NCI-H128 (cell line): Measurements from ENCODE around the gene FAM177B.
"Not testable (repeated sequence)": the region's sequence is repeated elsewhere in the genome, so short reads cannot be mapped to it uniquely, and the experiment has no call there.

Experiments
- DNase-seq: peaks from one replicate; lab custom pipeline; 2025; ENCODE audit not compliant: unreplicated experiment; lab: John Stamatoyannopoulos, UW

Gene FAM177B

DNA sequence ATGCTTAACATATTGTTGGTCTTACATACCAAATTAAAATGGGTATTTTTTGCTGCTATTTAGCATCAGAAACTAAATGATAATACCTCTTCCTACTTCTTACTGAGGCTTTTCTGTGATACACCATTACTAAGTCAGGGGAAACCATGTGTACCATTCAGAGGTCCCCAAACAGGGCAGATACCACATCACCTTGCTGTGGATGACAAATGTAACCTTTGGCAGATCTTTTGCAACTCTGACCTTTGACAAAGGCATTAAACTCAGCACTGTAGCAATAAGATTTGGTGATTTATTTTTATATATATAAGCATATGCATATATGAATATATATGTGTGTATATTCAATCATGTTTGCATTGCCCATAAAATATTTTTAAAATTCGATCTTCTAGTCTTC, 2.9 kb downstream of the FAM177B start:
- DNase-seq: no peak

DNA sequence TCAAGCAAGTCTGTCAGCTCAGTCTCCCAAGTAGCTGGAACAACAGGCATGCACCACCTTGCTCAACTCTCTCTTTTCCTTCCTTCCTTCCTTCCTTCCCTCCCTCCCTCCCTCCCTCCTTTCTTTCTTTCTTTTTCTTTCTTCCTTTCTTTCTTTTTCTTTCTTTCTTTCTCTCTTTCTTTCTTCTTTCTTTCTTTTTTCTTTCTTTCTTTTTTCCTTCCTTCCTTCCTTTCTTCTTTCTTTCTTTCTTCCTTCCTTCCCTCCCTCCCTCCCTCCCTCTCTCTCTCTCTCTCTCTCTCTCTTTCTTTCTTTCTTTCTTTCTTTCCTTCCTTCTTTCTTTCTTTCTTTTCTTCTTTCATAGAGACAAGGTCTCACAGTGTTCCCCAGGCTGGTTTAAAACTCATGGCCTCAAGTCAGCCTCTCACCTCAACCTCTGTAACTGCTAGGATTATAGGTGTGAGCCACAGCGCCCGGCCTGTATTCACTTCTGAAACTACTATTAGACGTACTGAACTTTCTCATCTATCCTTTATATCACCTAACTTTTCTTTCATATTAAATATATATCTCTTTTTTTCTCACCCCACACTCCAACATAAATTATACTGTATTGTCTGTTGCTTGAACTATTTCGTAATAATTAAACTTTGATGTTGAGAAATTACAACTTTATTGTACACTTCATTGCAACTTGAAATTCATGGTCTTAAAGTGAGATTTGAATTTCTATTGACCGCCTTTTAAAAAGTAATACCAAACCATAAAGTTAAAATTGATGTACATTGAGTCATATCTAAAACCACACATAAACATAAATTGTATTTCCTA, 4.8 kb downstream of the FAM177B start:
- not testable (repeated sequence) for DNase-seq

DNA sequence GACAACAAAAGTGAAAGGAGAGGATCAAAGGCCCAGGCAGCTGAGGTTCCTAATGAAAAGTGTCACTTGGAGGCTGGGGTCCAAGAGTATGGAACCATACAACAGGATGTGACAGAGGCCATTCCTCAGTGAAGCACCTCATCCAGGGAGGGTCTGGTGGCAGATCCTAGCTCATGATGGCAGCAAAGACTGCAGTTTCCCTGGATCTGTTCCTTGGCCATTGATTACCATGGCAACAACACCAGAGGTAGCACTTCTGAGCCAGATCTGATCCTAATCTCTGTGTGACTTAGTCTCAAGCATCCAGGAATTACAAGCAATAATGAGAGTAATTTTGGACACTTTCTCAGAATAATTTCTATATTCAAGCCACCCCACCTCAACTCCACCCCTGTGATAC, 12.9 kb downstream of the FAM177B start:
- DNase-seq: no peak

DNA sequence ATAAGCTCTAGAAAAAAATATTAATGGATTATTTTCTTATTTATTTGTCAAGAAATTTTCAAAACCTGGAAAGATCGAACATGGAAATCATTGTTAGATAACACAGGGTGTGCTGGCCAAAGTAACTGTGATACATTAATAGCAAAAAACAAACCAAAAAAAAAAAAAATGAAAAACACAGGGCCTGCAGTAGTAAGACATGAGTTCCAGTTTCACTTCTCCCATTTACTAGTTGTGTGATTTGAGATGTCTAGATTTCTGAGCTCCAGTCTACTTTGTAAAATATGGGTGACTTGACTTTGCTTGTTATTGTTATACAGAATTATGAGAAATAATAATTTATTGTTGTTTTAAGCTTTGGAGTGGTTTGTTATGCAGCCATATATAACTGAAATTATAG, 13.6 kb downstream of the FAM177B start:
- no peak for DNase-seq

DNA sequence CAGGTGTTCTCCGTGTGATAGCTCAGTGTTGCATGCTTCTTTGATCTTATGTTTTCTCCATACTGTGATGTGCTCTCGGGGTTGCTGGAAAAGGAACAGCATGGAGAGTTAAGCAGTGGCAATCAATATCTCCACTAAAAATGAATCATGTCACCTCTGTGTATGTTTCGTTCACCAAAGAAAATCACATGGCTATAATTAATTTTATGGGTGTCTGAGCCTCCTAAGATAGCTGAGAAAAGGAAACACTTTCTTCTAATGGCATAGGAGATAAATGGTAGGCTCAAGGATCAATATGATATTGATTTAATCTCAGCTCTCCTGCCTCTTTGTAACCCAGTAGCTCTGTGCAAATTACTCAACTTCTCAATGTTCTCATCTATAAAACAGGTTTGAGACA, 14.3 kb downstream of the FAM177B start:
- DNase-seq: no peak

DNA sequence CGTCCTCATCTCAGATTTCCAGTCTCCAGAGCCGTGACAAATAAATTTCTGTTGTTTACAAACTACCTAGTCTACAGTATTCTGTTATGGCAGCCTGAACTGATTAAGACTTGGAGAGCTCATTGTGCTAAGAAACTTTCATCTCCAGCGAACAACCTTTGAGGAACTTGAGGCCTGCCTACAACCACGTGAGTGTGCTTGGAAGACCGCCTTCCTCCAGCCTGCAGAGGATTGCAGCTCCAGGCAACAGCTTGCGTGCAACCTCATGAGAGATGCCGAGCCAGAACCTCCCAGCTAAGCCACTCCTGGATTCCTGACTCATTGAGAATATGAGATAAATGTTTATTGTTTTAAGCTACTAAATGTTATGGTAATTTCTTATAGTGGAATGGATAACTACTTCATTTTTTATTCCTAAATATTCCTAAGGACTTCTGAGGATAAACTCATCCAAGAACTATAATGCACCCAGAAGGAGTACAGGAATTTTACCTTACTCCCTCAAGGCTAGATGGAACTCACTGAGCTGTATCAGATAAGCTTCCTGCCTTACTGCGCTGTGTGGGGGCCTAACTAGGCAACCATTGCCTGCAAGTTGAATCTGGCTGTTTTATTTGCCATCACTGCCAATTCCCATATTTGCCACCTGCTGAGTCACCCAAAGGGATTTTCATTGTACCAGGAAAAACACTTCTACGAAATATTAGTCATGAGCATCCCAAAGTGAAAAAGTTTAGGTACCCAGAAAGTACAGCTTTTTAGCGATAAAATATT, 17.6 kb downstream of the FAM177B start:
- no peak for DNase-seq

DNA sequence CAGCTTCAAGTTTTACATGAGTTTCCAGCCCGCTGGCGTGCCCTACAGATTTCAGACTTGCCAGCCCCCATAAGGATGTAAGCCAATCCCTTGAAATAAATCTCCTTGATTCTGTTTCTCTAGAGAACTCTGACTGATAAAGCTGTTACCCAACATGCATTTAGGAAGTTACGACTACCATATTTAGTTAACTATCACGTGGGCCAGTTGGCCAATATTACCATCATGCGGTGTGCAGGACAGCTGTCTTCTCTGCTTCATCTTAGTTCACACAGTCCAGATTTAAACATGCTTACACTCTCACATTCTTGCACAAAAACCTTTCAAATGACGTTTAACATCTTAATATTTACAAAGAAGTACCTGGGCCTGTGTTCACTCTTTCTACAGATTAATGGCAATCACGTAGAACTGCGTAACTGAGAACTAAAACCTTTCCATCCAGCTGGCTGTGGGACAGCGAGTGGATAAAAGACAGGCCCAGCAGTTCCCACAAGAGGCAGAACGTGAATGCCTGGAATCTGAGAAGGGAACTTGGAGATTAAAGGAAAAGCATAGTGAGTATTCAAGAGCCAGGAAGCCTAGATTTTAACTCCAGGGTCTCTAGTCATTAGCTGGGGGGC, 20.8 kb downstream of the FAM177B start:
- DNase-seq: no peak

DNA sequence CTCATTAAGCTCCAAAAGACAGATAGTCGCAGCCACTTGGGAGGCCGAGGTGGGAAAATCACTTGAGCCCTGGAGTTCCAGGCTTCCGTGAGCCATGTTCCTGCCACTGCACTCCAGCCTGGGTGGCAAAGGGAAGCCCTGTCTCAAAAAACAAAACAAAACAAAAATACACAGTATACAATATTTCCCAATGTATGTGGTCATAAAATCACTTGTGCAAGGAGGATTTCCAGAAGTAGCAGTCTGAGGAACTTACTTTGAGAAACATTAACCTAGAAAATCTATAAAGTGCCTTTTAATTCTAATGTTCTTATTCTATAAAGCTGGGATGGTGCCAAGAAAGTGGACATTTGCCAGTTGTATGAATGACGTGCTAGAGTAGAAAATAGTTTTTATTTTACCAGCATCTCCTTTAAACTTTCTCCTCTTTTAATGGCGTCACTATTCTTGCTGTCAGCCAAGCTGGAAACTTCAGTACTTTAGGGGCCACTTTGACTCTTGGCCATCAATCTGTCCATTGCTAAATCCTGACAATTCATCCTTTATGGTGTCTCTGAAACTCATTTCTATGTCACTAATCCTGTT, 22.5 kb downstream of the FAM177B start:
- DNase-seq: no peak

DNA sequence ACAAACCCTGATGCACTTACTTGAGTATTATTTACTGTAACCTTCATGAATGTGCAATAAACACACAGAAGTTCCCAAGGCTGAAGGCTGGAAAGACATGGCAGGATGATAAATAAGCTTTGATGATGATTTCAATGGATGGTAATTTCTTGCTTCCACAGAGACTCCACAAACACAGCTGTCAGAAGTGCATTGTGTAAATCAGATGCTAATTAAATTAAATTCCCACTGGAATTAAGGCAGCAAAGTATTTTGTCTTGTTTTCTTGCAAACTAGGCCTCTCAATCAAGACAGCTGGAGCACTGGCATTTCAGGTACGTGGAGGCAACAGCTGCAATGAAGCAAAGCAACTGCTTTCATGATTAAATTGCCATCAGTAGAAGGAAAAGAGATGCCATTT, 24.1 kb downstream of the FAM177B start:
- DNase-seq: no peak

DNA sequence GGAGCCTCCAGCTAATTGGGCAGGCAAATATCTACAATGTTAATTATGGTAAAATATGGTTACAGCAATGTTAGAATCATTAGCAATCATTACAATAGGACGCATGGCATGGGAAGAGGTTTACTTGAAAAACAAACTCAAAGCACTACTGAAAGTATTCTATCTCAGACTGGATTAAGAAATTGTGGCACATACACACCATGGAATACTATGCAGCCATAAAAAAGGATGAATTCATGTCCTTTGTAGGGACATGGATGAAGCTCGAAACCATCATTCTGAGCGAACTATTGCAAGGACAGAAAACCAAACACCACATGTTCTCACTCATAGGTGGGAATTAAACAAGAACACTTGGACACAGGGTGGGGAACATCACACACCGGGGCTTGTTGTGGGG, 25.2 kb downstream of the FAM177B start:
- DNase-seq: not testable (repeated sequence)

DNA sequence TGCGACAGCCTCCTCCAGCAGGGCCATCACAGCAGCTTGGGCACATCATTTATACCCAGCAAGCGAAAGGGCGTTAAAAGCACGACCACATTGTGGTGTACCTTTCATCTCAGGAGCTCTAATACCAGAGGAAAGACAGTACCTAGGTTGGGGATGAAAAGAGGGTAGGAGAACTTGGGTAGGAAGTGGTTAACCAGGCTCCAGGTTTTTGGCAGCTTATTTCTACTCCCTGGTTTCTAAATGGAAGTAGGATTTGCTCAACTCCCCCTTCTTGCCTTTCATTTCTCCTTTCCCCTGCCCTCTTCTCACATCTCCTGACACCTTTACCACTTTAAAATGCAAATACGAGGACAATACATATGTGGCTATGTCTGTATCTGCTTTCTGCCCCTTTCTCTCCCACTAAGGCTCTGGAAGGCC, 30.2 kb downstream of the FAM177B start:
- DNase-seq: no peak

DNA sequence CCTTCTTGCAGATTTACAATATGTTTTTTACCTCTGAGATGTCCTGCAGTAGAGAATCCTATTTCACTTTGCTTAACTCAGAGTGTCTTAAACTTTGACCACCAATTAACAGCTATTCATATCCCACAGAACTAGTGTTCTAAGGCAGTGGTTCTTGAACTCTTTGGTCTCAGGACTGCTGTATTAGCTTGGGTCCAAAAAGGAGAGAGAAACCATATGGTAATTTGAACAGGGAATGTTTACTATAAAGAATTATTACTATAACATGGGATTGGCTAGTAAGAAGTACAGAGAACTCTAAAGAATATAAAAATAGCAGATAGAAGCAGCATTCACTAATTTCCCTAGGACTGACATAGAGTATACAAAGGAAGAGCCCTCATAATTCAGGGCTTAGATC, 31.6 kb downstream of the FAM177B start:
- DNase-seq: no peak

DNA sequence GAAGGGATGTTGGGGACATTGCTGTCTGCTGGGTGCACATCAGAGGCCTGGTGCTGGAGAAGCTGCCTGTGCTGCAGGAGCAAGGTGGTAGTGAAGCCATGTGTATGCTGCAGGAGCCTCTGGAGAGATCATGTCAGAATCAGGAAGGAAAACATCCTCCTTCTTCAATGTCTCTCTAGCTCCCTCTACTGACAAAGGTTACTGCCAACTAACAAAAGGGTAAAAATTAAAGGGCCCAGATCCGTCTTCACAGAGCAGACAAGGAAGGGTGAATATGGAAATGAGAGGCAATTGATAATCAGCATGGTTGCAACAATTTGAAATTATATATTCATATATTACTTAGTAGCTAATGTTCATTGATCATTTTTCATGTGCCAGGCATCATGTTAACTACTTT, 32.2 kb downstream of the FAM177B start:
- no peak for DNase-seq

DNA sequence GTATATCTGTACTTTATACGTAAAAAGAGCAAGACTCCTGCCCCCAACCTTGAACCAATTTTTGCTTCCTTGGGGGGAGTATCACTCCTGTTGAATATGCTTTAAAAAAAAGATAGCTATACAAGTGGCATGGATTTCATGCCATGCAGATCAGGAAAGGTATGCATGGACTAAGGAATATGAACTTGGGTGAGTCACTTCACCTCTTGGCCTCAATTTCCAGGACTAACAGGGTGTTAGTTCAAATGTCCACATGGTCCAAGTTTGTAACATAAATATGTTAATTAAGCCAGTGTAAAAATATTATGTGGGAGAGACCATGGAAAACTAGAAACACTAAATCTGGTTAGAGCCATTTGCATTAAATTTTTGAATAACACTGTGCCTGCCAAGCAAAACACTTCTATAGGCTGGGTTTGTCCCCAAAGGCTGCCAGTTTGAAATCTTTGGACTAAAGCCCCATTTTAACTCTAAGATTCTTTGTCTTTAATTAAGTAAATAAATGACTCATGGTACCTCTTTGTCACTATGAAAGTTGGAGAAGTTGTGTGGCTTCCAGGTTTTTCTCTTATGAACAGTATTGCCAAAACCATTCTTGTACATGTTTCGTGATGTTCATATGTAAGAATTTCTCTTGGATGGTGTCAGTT, 33.1 kb downstream of the FAM177B start:
- no peak for DNase-seq

DNA sequence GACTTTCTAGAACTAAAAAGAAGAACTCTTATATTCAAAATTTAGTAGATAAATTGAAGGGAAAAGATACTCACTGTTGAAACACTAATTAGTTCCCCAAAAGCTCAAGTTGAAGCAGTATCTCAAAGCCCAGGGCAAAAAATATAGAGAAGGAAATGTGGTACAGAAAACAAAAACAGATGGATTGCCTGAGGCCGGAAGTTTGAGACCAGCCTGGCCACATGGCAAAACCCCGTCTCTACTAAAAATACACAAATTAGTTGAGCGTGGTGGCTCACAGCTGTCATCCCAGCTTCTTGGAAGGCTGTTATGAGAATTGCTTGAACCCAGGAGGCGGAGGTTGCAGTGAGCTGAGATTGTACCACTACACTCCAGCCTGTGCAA, 36.0 kb downstream of the FAM177B start:
- DNase-seq: no peak

DNA sequence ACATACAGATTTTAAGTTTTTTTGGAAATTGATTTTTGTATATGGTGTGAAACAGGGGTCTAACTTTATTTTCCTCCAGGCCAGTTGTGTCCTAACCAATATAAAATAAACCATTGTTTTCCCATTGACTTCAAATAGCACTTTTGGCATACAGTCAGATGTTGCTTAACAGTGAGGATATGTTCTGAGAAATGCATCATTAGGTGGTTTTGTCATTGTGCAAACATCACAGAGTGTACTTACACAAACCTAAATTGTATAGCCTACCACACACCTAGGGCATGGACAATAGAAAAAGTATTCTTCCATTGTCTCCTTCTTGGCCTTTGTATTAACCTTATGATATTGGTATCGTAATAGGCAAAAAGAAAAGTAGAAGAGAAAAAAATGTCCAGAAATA, 40.5 kb downstream of the FAM177B start:
- DNase-seq: no peak

DNA sequence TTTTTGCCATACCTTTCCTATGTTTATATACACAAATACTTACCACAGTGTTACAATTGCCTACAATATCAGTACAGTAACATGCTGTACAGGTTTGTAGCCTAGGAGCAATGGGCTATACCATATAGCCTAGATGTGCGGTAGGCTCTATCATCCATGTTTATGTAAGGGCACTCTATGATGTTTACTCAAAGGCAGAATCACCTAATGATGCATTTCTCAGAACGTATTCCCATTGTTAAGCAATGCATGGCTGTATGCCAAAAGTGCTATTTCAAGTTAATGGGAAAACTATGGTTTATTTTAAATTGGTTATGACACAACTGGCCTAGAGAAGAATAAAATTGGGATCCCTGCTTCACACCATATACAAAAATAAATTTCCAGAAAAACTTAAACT, 41.0 kb downstream of the FAM177B start:
- DNase-seq: peak; percentile 47

DNA sequence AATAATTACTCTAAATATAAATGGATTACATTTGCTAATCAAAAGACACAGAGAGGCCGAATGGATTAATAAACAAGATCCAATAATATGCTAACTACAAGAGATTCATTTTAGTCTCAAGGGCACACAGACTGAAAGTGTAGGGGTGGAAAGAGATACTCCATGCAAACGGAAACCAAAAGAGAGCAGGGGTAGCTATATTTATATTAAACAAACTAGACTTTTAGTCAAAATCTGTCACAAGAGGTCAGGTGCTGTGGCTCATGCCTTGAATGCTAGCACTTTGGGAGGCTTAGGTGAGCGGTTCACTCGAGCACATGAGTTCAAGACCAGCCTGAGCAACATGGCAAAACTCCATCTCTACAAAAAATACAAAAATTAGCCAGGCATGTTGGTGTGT, 44.2 kb downstream of the FAM177B start:
- DNase-seq: no peak

DNA sequence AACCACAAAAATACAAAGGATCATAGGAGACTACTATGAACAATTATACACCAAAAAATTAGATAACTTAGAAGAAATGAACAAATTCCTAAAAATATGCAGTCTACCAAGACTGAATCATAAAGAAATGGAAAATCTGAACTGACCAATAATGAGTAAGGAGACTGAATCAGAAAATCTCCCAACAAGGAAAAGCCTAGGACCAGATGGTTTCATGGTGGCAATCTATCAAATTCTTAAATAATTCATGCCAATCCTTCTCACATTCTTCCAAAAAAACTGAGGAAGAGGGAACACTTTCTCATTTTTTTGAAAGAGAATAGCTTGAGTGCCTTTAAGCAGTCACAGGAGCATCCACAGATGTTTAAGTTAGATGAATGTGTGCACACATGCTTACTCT, 46.0 kb downstream of the FAM177B start:
- DNase-seq: no peak

DNA sequence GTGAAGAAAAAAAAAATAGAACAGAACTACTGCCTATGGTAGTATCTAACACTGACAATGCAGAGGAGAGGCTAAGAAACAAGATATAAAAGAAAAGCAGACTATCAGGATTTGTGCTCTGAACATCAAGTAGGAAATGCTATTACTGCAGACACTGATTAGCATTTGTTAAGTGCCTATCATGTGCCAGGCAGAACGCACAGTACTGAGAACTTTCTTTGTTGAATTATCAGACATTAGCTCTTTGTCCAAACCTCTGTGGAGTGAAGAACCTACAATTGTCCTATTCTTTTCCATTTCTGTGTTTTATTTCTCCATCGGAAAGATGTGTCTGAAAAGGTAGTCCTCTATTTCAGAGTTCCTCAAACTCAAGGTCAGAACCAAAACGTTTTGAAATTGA, 47.4 kb downstream of the FAM177B start:
- no peak for DNase-seq

DNA sequence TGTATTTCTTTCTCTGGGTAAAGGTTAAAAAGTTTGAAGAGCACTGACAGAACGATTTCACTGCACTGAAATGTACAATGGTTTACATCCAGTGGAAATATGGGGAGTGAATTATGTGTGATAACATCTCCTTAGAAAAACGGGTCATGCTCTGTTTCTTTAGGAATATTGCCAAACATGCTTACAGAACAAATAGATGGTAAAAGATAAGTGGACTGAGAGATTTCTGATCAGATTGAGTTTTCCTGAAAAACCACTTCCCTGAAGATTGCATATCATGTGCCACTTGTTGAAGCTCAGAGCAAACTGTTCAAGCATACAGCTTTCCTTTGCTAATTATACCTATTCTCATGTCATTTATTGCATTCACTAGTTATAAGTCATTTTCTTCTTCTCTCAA, 47.9 kb downstream of the FAM177B start:
- no peak for DNase-seq
